ENCODE data around the gene CHRNE. TPM values are rescaled to one million over a fixed set of nuclear protein-coding genes. Genes with fewer than 3 reads are reported as not detected.

Gene CHRNE
- total and polyA plus RNA-seq, 7 donors: 0.16 to 1.1 (median 0.34) TPM

DNA sequence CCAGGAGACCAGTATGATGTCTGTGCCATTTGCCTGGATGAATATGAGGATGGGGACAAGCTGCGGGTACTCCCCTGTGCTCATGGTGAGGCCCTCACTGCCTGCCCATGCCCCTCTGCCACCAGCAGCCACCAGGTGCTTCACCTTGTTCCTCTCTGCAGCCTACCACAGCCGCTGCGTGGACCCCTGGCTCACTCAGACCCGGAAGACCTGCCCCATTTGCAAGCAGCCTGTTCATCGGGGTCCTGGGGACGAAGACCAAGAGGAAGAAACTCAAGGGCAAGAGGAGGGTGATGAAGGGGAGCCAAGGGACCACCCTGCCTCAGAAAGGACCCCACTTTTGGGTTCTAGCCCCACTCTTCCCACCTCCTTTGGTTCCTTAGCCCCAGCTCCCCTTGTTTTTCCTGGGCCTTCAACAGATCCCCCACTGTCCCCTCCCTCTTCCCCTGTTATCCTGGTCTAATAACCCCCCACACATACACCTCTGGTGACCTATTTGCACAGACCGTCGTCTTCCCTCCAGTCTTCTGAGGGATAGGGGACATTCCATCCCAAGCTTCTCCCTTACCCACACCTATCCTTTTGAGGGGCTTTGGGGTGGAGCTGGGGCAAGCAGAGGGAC lies 41.8 kb upstream of the CHRNE start:
- 60 to 61% (median 61%) methylated on average over 8 of the region's 8 CpGs for WGBS, 3 donors
- TF ChIP-seq CTCF (IDR thresholded peaks at IDR 0.05): no peak
- intact Hi-C loops (cut with DNase I): loop anchor here (5.0 kb wide), 3 partner anchors 37 to 53 kb away; partner anchors contain the start of genes CAMTA2 (in 1 of the 2), INCA1 (in 1 of the 2) and KIF1C (in 1 of the 2)
- ATAC-seq (no peak), DNase-seq (peak in 1 of 2 donors; percentile 48)
- Histone ChIP-seq H3K27me3 (ENCODE audit: insufficient read depth in 3 of 3, low read length in 2 of 3) (no peaks in the 10 kb centered on the region), H3K9me3 (no peaks in the 10 kb centered on the region), H3K27ac (peak overlapping the region; percentile 96), H3K4me3 (peak overlapping the region; percentile 97), H3K36me3 (ENCODE audit: insufficient read depth in 1 of 2, low read depth in 1 of 2) (peaks cover 0 to 51% of the 10 kb centered on the region in 2 donors), H3K4me1 (peaks cover 33% of the 10 kb centered on the region)

DNA sequence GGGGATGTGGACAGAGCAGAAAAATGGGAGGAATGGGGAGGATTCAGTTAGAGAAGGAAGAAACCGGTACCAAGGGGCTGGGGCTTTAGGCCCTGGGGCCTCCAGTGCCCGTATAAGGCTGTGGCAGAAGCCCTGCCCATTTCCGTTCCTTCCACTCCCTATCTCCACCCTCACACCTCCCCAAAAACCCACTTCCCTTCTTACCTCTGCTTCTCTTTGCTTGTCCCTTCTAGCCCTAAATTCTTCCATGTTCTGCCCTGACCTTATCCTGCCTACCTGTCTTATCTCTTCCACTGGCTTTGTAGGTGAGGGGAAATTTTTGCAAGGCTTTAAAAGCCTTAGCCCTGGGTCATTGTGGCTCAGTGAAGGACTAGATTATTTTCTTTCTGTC lies 41.3 kb upstream of the CHRNE start:
- 45 to 61% (median 50%) methylated on average over 2 to 3 of the region's 3 CpGs for WGBS, 3 donors
- ATAC-seq (no peak), DNase-seq (peak in 1 of 2 donors; percentile 39)
- H3K36me3 ChIP-seq (ENCODE audit: insufficient read depth in 1 of 2, low read depth in 1 of 2): peaks cover 0 to 51% of the 10 kb centered on the region in 2 donors
- TF ChIP-seq CTCF (IDR thresholded peaks at IDR 0.05): no peak
- intact Hi-C loops (cut with DNase I): loop anchor here (5.0 kb wide), 3 partner anchors 37 to 53 kb away; partner anchors contain the start of genes CAMTA2 (in 1 of the 2), INCA1 (in 1 of the 2) and KIF1C (in 1 of the 2)
- no peak overlapping the region for H3K4me3 ChIP-seq
- no peaks in the 10 kb centered on the region for H3K27me3 ChIP-seq (ENCODE audit: insufficient read depth in 3 of 3, low read length in 2 of 3)
- H3K4me1 ChIP-seq: peaks cover 33% of the 10 kb centered on the region
- no peaks in the 10 kb centered on the region for H3K9me3 ChIP-seq
- H3K27ac ChIP-seq: peak overlapping the region; percentile 96

DNA sequence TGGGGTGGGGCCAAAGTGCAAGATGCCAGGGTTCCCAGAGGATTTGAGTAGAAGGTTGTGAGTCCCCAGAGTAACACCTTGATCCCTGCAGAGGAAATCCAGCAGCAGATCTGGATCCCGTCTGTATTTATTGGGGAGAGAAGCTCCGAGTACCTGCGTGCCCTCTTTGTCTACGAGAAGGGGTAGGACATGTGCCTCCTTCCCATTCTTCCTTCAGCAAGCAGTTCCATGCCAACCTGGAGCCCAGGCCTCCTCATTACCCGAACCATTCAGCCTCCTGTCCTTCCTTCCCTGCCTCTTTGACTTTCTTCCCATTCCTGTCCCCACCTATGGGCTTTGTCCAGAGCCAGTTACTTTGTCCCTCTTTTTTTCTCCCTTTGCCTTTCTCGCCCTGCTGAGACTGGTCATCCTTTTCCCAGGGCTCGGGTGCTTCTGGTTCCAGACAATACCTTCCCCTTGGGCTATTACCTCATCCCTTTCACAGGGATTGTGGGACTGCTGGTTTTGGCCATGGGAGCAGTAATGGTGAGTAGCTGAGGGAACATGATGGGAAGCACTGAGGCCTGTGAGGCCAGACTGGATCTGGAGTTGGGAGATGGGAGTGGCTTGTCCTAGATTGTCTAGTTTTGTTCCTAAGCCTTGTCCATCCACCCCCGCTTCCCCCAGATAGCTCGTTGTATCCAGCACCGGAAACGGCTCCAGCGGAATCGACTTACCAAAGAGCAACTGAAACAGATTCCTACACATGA lies 40.0 kb upstream of the CHRNE start:
- peaks cover 45% of the 10 kb centered on the region for H3K4me1 ChIP-seq
- DNase-seq: no peak
- H3K4me3 ChIP-seq: no peak overlapping the region
- no peaks in the 10 kb centered on the region for H3K9me3 ChIP-seq
- TF ChIP-seq CTCF (IDR thresholded peaks at IDR 0.05): no peak
- WGBS, 3 donors: 65 to 69% (median 66%) methylated on average over 13 of the region's 13 CpGs
- H3K36me3 ChIP-seq (ENCODE audit: insufficient read depth in 1 of 2, low read depth in 1 of 2): peaks cover 0 to 57% of the 10 kb centered on the region in 2 donors
- H3K27me3 ChIP-seq (ENCODE audit: insufficient read depth in 3 of 3, low read length in 2 of 3): no peaks in the 10 kb centered on the region
- intact Hi-C loops (cut with DNase I): loop anchor here (5.0 kb wide), 3 partner anchors 36 to 54 kb away; partner anchors contain the start of genes CAMTA2 (in 1 of the 2), INCA1 (in 1 of the 2) and KIF1C (in 1 of the 2)
- H3K27ac ChIP-seq: peak overlapping the region; percentile 41
- ATAC-seq: no peak

DNA sequence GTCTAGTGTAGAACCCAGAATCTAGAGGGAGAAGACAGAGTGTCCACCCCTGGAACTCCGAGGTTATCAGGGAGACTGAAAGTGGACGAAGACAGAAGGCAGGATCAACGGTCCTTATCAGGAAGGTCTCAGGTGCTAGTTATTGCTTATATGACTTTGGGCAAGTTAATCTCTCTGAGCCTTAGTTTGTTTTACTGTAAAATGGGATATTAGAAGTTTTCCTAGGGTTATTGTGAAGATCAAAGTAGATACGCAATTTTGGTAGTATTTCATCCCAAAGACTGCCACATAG lies 38.4 kb upstream of the CHRNE start:
- H3K27me3 ChIP-seq (ENCODE audit: insufficient read depth in 3 of 3, low read length in 2 of 3): no peaks in the 10 kb centered on the region
- peaks cover 52% of the 10 kb centered on the region for H3K4me1 ChIP-seq
- peaks cover 0 to 67% of the 10 kb centered on the region in 2 donors for H3K36me3 ChIP-seq (ENCODE audit: insufficient read depth in 1 of 2, low read depth in 1 of 2)
- no peaks in the 10 kb centered on the region for H3K9me3 ChIP-seq
- intact Hi-C loops (cut with DNase I): loop anchor here (5.0 kb wide), 3 partner anchors 34 to 56 kb away; partner anchors contain the start of genes CAMTA2 (in 1 of the 2), INCA1 (in 1 of the 2) and KIF1C (in 1 of the 2)
- ATAC-seq (no peak), DNase-seq (no peak)
- no peak for TF ChIP-seq CTCF (IDR thresholded peaks at IDR 0.05)
- peak overlapping the region; percentile 95 for H3K27ac ChIP-seq
- peak overlapping the region; percentile 80 for H3K4me3 ChIP-seq
- 50 to 60% (median 55%) methylated on average over 4 of the region's 4 CpGs for WGBS, 3 donors
